IPS DF 19.7 (cell line): ENCODE data around the gene COLEC12.

Experiments
- DNase-seq: peaks from one replicate; pipeline ENCODE4 v3.0.0-alpha.2; 2013; ENCODE audit warnings: low read depth, low spot score

The COLEC12 gene

DNA sequence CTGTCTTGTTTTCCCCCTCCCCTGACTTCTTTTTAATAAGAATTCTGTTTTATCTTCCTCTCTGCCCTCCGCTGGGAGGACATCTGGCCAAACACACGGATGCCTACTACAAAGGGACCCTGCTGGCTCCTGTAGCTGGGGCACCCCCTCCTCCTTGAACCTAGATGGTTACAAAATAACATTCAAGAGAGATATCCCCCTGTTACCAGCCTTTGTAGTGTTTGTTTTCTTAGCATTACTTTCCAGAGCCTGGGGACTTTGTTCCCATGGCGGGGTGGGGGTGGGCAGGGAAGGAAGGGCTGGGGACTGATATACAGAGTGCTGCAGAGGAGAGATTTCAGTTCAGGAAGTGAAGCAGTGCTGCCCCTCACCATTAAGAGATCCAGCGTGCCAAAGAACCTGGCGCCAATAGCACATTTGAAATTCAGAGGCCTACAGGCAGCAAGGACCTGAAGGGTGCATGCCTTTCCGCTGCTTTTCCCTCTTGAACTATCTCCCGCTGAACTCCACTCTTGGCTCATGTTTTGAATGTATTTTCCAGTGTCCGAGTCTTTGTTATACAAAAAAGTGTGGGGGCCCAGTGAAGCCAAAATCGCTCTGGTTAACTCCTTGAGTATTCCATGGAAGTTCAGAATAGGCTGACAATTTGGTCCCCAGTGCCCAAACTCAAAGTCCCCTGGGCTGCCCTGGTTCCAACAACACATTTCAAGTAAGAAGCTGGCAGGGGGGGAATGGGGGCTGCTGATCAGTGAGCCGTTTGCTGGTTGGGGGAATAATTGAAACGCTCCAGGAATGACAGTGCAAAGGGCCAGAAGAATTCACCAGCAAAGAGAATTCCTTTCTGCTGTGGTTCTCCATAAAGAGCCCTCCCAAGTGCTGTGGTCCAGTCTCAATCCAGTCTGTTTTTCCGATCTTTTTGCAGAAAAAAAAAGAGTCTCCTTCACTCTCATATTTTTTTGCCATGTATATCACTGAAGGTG is 137.9 kb downstream of the COLEC12 start:
- DNase-seq: no peak

GRCh38 chr18:361941-362310 is 138.6 kb downstream of the COLEC12 start:
- DNase-seq: no peak

DNA sequence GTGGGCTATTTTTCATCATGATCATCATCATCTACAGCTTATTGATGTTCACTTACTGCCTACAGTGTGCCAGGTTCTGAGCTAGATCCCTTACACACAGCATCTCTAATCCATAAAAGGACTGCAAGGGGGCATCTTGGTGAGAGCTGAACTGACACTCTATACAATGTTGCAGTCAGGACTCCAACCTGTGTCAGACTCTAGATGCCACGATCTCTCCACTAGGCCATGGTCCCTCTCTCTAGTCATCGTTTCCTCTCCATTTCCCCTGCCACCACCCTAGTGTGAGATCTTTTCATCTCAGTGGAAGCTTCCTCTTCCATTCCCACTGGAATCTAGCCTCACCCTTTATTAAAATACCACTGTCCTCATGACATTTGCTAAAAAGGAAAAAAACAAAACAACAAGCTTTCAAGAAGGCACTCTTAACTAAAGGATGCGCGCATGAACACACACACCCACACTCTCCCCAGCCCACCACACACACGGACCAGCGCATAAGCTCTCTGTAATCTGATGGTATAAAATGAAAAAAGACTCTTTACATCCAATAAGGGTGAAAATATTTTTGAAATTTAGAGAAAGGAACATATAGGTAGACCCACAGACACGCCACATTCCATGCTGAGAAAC is 139.3 kb downstream of the COLEC12 start:
- DNase-seq: no peak

DNA sequence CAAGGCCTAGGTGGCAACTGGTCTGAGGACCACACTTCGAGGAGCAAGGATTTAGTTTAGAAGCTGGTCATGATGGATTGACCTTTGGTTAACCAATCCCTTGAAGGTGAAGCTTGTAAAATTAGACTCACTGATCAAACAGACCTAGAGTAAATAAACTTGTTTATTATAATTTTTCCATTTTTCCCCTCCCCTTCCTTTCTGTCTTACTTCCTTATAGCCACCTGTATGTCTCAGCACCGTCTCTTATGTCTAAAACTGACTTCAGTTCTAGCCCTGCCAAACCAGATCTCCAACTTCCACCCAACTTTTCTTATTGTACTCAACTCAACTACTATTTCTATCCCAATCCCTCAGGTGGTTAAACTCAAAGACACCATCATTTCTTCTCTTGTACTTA is 139.8 kb downstream of the COLEC12 start:
- no peak for DNase-seq

- no peak for DNase-seq
Measured at GRCh38 chr18:356778-357177, 143.7 kb downstream of the COLEC12 start.

GRCh38 chr18:355678-356077 is 144.8 kb downstream of the COLEC12 start:
- no peak for DNase-seq

- no peak for DNase-seq
Measured at GRCh38 chr18:354471-354870, 146.0 kb downstream of the COLEC12 start.

DNA sequence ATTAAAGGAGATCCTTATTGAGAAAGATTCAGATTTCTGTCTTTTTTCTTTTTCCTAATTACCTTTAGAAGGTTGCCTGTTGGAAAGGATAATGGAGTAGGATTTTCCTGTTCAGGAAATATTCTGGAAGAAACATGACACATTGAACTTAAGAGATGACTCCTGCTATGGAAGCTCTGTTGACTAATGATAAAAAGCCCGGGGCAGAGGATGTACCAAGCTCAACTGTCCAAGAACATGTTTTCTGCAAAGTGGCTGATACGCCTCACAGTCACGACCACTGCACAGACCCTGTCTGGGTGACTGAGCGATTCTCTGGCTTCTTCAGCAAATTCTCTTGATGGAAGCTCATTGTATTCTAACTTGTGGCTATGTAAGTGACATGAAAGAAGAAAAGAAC is 146.5 kb downstream of the COLEC12 start:
- DNase-seq: no peak

DNA sequence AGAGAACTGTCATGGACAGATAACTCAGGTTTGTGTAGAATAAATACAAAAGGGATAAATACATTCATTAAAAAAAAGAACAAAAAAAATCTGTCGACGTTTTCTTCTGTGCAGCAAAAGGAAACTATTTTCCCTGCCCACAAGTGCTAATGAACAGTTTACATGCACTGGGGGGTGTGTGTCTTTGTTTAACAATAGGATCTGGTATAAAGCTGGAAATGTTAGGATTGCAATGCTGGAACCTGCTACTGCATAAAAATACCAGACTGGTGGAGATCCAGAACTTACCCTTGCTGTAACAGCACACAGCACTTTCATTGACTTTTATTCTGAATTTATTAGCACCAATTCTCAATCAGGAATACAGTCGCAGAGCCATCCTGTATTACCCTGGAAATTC is 148.1 kb downstream of the COLEC12 start:
- no peak for DNase-seq

- no peak for DNase-seq
Measured at GRCh38 chr18:350953-351572, 149.4 kb downstream of the COLEC12 start.

- no peak for DNase-seq
Measured at GRCh38 chr18:346600-346999, 153.9 kb downstream of the COLEC12 start.

GRCh38 chr18:341102-341501 is 159.4 kb downstream of the COLEC12 start:
- DNase-seq: no peak

DNA sequence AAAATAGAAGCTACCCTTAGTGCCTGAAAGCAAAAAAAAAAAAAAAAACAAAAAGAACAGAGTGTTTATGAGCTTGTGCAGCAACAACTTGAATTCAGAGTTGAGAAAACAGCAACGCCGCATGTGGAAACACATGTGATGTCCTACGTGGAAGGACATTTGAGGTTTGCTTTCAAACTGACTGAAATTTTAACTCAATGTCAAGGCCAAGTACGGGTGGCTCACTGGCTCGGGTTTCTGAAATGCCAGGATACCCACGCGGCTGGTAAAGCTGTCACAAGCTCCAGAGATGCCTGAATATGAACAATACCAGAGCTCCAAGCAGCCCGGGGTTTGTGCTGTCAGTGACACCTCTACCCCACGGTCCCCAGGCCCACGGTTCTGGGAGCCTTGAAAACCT is 160.5 kb downstream of the COLEC12 start:
- no peak for DNase-seq

DNA sequence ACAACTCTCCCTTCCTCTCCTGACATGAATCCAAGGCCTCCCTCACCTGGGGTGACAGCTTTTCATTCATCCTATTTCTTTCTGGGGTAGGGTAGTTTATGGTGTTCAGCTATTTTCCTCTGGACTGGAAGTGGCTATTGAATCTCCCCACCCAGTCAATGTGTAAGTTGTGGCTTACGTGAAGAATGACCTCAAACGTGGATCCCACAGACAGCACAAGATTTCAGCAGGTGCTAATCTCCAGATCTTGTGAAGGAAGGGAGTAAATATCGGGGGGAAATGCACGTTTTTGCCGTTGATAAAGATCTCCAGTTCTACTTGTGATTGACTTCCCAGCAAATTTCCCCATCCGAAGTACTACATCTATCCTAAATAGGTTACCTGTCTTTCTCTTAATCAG is 161.3 kb downstream of the COLEC12 start:
- DNase-seq: no peak

- no peak for DNase-seq
Measured at GRCh38 chr18:336713-337112, 163.8 kb downstream of the COLEC12 start.

GRCh38 chr18:335733-336132 is 164.8 kb downstream of the COLEC12 start:
- no peak for DNase-seq

DNA sequence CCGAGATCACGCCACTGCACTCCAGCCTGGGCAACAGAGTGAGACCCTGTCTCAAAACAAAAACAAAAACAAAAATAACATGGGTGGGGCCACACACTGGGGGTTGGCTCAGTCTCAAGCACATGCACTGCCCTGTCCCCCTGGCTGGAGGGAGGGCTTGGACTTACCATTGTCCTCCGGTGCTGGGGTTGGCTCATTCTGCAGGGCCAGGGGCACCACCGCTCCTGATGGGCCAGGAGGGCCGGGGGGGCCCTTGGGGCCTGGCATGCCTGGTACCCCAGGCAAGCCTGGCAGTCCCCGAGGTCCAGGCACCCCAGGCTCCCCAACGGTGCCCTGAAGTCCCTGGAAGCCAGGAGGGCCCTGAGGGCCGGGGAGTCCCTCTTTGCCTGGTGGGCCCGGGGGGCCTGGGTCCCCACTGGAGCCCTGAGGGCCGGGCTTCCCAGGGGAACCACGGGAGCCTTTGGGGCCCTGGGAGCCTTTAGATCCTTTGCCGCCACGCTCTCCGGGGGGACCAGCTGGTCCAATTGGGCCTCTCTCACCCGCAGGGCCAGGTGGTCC is 165.8 kb downstream of the COLEC12 start:
- no peak for DNase-seq

DNA sequence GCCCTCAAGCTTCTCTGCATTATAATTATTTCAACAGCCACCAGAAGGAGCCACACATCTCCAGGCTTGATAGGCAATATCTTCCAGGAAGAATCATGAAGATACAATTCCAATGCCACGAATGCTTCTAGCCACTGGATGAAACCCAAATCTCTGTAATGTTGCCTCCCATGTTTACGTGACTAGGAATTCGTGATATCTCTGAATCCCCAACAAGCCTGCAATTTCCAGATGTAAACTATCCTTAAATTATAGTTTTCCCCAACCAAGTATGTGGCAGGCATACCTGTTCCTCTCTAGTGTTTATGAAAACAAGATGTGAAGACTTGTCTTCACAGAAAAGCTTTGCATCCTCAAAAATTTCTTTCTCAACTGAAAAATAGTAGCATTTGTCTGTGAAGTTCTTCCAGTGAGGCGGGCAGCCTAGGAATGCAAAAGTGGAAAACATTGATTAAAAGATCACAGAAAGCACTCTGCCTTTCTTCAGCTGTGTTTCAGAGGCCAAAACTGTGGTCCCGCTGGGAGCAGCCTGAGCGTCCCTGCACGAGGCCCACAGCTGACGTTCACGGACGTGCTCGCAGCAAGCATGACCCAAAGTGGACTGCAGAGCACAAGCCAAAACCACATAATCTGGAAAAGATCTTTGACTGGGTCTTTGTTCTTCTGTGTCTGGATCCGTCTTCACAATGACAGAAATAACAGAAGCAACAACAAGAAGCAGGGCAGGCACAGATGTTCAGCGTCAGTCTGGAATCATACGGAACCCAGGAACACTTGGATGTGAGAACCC is 167.6 kb downstream of the COLEC12 start:
- no peak for DNase-seq

DNA sequence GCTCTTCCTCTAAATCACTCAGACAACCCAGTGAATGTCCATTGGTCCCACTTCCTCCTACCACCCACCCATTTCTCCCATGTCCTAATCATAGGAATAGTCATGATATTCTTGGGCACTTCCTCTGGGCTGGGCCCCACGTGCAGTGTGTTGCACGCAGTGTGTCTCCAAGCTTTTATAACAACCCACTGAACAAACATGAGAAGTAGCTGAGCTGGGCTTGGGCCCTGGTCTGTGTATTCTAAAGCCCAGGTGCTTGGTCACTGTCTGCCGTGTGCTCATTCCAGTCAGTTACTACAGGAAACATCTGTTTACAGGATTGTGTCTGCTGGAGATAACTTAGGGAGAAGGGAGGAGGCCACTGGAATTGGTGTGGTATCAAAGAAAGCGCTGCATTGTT is 168.5 kb downstream of the COLEC12 start:
- no peak for DNase-seq

DNA sequence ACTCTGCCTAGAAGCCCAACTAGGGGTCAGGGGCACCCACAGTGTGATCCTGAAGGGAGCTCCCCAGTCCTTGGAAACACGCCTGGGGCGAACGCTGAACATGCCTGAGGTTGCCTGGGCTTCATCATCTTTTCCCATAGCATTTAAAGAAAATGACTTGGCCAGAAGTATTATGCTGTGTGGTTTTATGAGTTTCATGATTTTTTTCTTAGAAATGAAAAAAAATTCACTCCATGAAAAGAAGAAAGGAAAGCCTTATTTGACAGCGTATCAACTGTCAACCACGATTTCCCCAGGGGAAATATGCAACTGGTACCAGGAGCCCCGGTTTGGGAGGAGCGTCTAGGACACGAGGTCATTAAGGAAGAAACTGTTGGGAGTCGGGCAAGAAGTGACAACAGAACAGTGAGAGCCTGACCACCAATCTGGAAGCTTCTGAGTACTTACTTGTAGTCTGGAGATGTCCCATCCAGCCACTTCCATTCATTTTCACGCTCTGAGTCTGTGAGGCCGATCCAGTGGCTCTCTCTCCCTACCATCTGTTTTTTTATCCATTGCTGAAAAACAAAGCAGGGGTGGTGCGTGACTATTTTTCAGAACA is 169.2 kb downstream of the COLEC12 start:
- no peak for DNase-seq

DNA sequence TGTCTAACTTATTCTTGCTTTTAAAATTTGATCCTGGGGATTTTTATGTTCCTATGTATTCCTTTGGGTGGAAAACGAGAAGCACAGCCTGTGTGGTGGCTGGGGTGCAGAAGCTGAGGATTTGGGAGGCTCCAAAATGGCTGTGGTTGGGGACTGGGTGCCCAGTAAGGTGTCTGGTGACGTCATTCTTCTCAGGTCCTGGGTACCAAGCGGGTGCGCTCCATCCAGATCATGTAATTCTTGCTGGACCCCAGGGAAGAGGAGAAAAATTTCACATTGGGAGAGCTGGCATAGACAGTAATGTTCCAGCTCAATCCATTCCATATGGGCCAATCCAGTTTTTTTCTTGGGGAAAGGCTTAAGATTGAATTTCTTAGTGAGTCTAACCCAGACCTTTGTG is 171.6 kb downstream of the COLEC12 start:
- DNase-seq: no peak
